BJ (cell line): ENCODE measurements around the gene FLVCR1. TPM values are rescaled to one million over a fixed set of nuclear protein-coding genes. Genes with fewer than 3 reads are reported as not detected.

Experiments used
- CTCF ChIA-PET: fragments of 350-600 bp; formaldehyde crosslinking; extraction: SDS; loops from one replicate; lab custom pipeline; 2021; ENCODE audit warnings: antibody characterized with exemption, inconsistent platforms; lab: Yijun Ruan, JAX
- POLR2A ChIA-PET: fragments of 300-600 bp; sonication (Branson Sonifier 250); formaldehyde crosslinking; extraction: SDS; loops from one replicate; lab custom pipeline; 2021; ENCODE audit warnings: antibody characterized with exemption; lab: Charles Lee
- DNase-seq: peaks from one replicate; pipeline ENCODE4 v3.0.0-alpha.2; 2011; ENCODE audit warnings: low read depth
- H3K27me3 ChIP-seq: 2 replicates; pipeline ENCODE4 v1.6.0; 2011; ENCODE audit warnings: low read length; ENCODE audit not compliant: control insufficient read depth, insufficient read depth
- H3K36me3 ChIP-seq: 2 replicates; pipeline ENCODE4 v1.5.1; 2011; ENCODE audit warnings: low read length; ENCODE audit not compliant: control insufficient read depth, insufficient read depth
- H3K4me3 ChIP-seq: 2 replicates; pipeline ENCODE4 v1.5.1; 2011; ENCODE audit warnings: low read depth, mild to moderate bottlenecking, control low read depth, low read length
- CTCF ChIP-seq: IDR thresholded peaks from 2 replicates; pipeline ENCODE4 v1.5.1; 2011; ENCODE audit warnings: low read depth, mild to moderate bottlenecking, control low read depth, inconsistent platforms, low read length, moderate library complexity; ENCODE audit not compliant: insufficient read depth
- polyA plus RNA-seq: library from polyadenylated mRNA; depleted of rRNA; stranded (reverse); fragments of >200 nt; gene quantifications from 2 replicates; pipeline ENCODE4 v1.2.3, GENCODE V29; 2011

Gene FLVCR1
- polyA plus RNA-seq, 1 experiment: 0.88 TPM

- CTCF ChIA-PET: interaction anchor here (0.9 kb wide), 1 partner anchor 8 kb away, joined by 3 read pairs; no protein-coding TSS in a partner anchor
- Histone ChIP-seq H3K36me3 (no peaks in the 10 kb centered on the region), H3K4me3 (no peak overlapping the region), H3K27me3 (no peaks in the 10 kb centered on the region)
- POLR2A ChIA-PET: no interaction called here
- no peak for DNase-seq
- no peak for TF ChIP-seq CTCF
These were observed 73.1 kb downstream of the FLVCR1 start for GRCh38 chr1:212930986-212931678.

- Histone ChIP-seq H3K27me3 (peaks cover 2% of the 10 kb centered on the region; the same call in 1 of the 2 replicates), H3K4me3 (no peak overlapping the region), H3K36me3 (no peaks in the 10 kb centered on the region)
- ChIA-PET CTCF (no interaction called here), POLR2A (no interaction called here)
- TF ChIP-seq CTCF: no peak
- no peak for DNase-seq
These were observed 75.9 kb downstream of the FLVCR1 start for GRCh38 chr1:212933815-212934471.

- no peak for DNase-seq
- TF ChIP-seq CTCF: no peak
- peaks cover 2% of the 10 kb centered on the region; the same call in 1 of the 2 replicates for H3K27me3 ChIP-seq
- ChIA-PET CTCF (no interaction called here), POLR2A (no interaction called here)
- no peak overlapping the region for H3K4me3 ChIP-seq
- no peaks in the 10 kb centered on the region for H3K36me3 ChIP-seq
These were observed 77.4 kb downstream of the FLVCR1 start for GRCh38 chr1:212935387-212935981.

GRCh38 chr1:212937034-212937433 lies 79.0 kb downstream of the FLVCR1 start:
- no peak for DNase-seq
- ChIA-PET CTCF (interaction anchor here (0.6 to 1.8 kb wide), 2 partner anchors 9 to 1323 kb away, joined by 4 to 5 read pairs; no protein-coding TSS in a partner anchor), POLR2A (no interaction called here)
- Histone ChIP-seq H3K36me3 (no peaks in the 10 kb centered on the region), H3K4me3 (no peak overlapping the region), H3K27me3 (peaks cover 2% of the 10 kb centered on the region; the same call in 1 of the 2 replicates)
- TF ChIP-seq CTCF: no peak

GRCh38 chr1:212938846-212939245 lies 80.8 kb downstream of the FLVCR1 start:
- H3K4me3 ChIP-seq: no peak overlapping the region
- CTCF ChIA-PET: interaction anchor here (0.7 to 1.8 kb wide), 3 partner anchors 8 to 29 kb away, joined by 3 to 5 read pairs (median 3); no protein-coding TSS in a partner anchor
- no peak for TF ChIP-seq CTCF
- H3K27me3 ChIP-seq: peaks cover 2% of the 10 kb centered on the region; the same call in 1 of the 2 replicates
- H3K36me3 ChIP-seq: no peaks in the 10 kb centered on the region
- POLR2A ChIA-PET: no interaction called here
- DNase-seq: no peak
